GM21381 (cell line): ENCODE results near the gene CUX1.

ENCODE experiments used
- ATAC-seq: cut with Tn5 transposase; IDR thresholded peaks from one replicate; pipeline ENCODE4 v1.9.1; 2021; ENCODE audit warnings: mild to moderate bottlenecking, moderate library complexity; ENCODE audit not compliant: unreplicated experiment

The CUX1 gene

GRCh38 chr7:102275123-102275703 is 457.8 kb downstream of the CUX1 start:
- ATAC-seq, result no peak

GRCh38 chr7:102277901-102278300 is 460.5 kb downstream of the CUX1 start:
- ATAC-seq, result no peak

GRCh38 chr7:102279537-102280400 is 462.3 kb downstream of the CUX1 start:
- ATAC-seq, result peak; percentile 61

GRCh38 chr7:102280521-102280920 is 463.1 kb downstream of the CUX1 start:
- ATAC-seq, result no peak

- no peak for ATAC-seq
Measured at GRCh38 chr7:102281785-102282184, 464.4 kb downstream of the CUX1 start.

GRCh38 chr7:102282465-102283362 is 465.3 kb downstream of the CUX1 start:
- ATAC-seq, result no peak

GRCh38 chr7:102283477-102284189 is 466.2 kb downstream of the CUX1 start:
- no peak for ATAC-seq

- ATAC-seq, result no peak
Measured at GRCh38 chr7:102284399-102284798, 467.0 kb downstream of the CUX1 start.

- no peak for ATAC-seq
Measured at GRCh38 chr7:102284891-102285539, 467.6 kb downstream of the CUX1 start.

GRCh38 chr7:102285540-102286236 is 468.3 kb downstream of the CUX1 start:
- no peak for ATAC-seq

GRCh38 chr7:102286237-102287110 is 469.0 kb downstream of the CUX1 start, which contains the start of gene SH2B2:
TSS of gene SH2B2 (plus strand) at chr7:102286868. CDS start at chr7:102300551, 13,683 bp downstream.
- peak; percentile 29 for ATAC-seq

- ATAC-seq, result peak; percentile 2
Measured at GRCh38 chr7:102287111-102287980, 469.9 kb downstream of the CUX1 start.

GRCh38 chr7:102287981-102288278 is 470.5 kb downstream of the CUX1 start:
- ATAC-seq, result no peak

- no peak for ATAC-seq
Measured at GRCh38 chr7:102288285-102288930, 471.0 kb downstream of the CUX1 start.

GRCh38 chr7:102289057-102289456 is 471.6 kb downstream of the CUX1 start:
- no peak for ATAC-seq

- ATAC-seq, result peak; percentile 32
Measured at GRCh38 chr7:102291056-102291915, 473.9 kb downstream of the CUX1 start.
